Measurements from ENCODE around the gene SKA1. TPM values are rescaled to one million over a fixed set of nuclear protein-coding genes. Genes with fewer than 3 reads are reported as not detected.

SKA1 gene
- total RNA-seq, 1 donor from 2014 or later: 0.52 TPM

DNA sequence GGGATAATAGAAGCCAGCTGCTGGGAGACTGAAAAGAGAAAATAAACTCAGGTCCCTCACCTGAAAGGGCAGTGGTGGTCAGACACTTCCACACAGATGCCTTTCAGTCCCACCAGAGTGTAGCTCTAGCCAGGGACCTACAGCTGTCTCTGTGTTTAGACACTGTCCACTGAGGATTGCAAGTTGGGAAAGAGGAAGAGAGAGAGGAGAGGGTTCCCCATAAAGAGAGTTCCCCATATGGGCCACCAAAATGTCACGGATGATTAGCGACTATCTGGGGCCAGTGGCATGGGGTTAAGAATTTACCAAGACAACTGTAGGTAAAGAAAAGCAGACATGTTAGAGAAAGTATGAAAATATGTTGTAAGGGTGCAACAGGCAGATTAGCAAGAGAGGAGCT is 36.7 kb upstream of the SKA1 start:
- TF ChIP-seq, protein P1, sequence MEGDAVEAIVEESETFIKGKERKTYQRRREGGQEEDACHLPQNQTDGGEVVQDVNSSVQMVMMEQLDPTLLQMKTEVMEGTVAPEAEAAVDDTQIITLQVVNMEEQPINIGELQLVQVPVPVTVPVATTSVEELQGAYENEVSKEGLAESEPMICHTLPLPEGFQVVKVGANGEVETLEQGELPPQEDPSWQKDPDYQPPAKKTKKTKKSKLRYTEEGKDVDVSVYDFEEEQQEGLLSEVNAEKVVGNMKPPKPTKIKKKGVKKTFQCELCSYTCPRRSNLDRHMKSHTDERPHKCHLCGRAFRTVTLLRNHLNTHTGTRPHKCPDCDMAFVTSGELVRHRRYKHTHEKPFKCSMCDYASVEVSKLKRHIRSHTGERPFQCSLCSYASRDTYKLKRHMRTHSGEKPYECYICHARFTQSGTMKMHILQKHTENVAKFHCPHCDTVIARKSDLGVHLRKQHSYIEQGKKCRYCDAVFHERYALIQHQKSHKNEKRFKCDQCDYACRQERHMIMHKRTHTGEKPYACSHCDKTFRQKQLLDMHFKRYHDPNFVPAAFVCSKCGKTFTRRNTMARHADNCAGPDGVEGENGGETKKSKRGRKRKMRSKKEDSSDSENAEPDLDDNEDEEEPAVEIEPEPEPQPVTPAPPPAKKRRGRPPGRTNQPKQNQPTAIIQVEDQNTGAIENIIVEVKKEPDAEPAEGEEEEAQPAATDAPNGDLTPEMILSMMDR (IDR thresholded peaks at IDR 0.05): no peak
- Histone ChIP-seq H3K9me3 (no peaks in the 10 kb centered on the region), H3K4me1 (no peaks in the 10 kb centered on the region), H3K4me3 (no peak overlapping the region), H3K27me3 (peaks cover 18% of the 10 kb centered on the region), H3K27ac (no peak overlapping the region), H3K36me3 (no peaks in the 10 kb centered on the region)
- DNase-seq (no peak), ATAC-seq (peak; percentile 28)
- intact Hi-C loops (cut with DNase I): no loop called here

DNA sequence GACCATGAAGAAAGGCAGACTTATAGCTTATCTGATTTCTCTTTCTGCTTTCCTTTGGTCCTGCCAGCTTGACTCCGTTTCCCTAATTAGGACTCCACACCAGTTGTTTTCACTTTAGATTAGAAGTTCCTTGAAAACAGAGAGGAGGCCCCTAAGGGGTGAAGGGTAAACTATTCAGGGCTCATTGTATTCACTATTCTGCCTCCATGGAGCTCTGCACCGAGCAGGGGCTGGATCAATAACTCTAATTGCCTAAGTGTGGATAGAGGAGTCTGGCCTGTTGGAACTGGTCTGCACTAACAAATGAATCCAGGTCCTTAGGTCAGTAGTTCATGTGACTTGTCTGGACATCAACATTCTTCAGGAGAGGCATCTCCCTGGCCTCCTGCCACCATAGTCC is 36.1 kb upstream of the SKA1 start:
- Histone ChIP-seq H3K27me3 (peaks cover 24% of the 10 kb centered on the region), H3K36me3 (no peaks in the 10 kb centered on the region), H3K4me3 (no peak overlapping the region), H3K27ac (no peak overlapping the region), H3K9me3 (no peaks in the 10 kb centered on the region), H3K4me1 (no peaks in the 10 kb centered on the region)
- ATAC-seq (no peak), DNase-seq (no peak)
- TF ChIP-seq, protein P1 (IDR thresholded peaks at IDR 0.05): no peak
- intact Hi-C loops (cut with DNase I): no loop called here

DNA sequence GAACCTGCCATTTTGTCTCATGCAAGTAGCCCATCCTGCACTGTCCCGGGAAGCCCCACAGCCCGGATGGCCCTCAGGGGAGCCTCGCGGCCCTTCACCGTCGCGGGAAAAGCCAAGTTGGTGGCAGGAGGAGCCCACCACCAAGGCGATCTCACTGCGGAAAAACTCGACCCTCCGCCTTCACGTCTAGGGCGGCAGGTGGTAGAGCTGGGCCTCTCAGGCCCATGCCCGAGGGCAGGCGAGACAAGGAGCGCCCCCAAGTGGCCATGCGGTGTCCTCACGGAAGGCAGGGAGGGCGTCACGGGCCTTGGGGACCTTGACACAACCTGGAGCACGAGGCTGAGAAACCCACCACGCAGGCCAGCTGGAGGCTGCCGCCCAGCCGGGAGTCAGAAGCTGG is 34.8 kb upstream of the SKA1 start:
- Histone ChIP-seq H3K36me3 (no peaks in the 10 kb centered on the region), H3K27ac (no peak overlapping the region), H3K27me3 (peaks cover 24% of the 10 kb centered on the region), H3K4me1 (no peaks in the 10 kb centered on the region), H3K4me3 (no peak overlapping the region), H3K9me3 (no peaks in the 10 kb centered on the region)
- peak; percentile 34 for ATAC-seq
- TF ChIP-seq, protein P1 (IDR thresholded peaks at IDR 0.05): no peak
- intact Hi-C loops (cut with DNase I): no loop called here
- peak; percentile 62 for DNase-seq

DNA sequence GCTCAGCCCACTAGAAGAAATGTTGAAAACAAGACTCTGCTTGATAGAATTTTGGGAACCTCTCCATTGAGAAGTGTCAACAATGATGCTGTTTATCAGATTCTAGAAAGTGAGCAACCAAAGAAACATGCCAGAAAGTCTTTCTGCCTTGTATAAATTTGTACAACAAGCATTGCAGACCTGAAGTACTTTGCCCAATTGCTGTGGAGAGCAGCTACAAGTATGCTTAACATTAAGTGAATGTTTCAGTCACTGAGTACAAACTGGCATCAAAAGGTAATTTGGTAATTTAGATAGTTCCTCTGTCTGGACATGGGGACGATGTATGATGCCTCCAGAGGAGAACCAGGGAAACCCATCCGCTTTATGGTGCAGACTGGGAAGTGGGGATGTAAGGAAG is 33.4 kb upstream of the SKA1 start:
- H3K4me1 ChIP-seq: no peaks in the 10 kb centered on the region
- peak; percentile 81 for ATAC-seq
- no peak overlapping the region for H3K27ac ChIP-seq
- TF ChIP-seq, protein P1 (IDR thresholded peaks at IDR 0.05): no peak
- no peaks in the 10 kb centered on the region for H3K9me3 ChIP-seq
- no peak for DNase-seq
- no peak overlapping the region for H3K4me3 ChIP-seq
- intact Hi-C loops (cut with DNase I): no loop called here
- H3K36me3 ChIP-seq: no peaks in the 10 kb centered on the region
- peaks cover 24% of the 10 kb centered on the region for H3K27me3 ChIP-seq

DNA sequence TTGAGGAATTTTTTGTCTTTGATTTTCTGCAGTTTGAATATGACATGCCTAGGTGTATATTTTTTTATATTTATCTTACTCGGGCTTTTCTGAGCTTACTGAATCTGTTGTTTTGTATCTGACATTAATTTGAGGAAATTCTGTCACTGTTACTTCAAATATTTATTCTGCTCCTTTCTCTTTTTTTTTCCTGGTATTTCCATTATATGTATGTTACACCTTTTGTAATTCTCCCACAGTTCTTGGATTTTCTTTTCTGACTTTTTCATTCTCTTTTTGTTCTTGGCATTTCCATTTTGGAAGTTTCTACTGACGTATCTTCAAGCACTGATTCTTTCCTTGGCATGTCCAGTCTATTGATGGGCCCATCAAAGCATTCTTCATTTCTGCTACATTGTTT is 24.1 kb upstream of the SKA1 start:
- no peaks in the 10 kb centered on the region for H3K4me1 ChIP-seq

More for the DNA sequence above, 24.1 kb upstream of the SKA1 start:
- no peak for ATAC-seq
- no peak overlapping the region for H3K4me3 ChIP-seq
- no peaks in the 10 kb centered on the region for H3K36me3 ChIP-seq
- H3K9me3 ChIP-seq: no peaks in the 10 kb centered on the region
- TF ChIP-seq, protein P1 (IDR thresholded peaks at IDR 0.05): no peak
- no peak for DNase-seq
- peaks cover 30% of the 10 kb centered on the region for H3K27me3 ChIP-seq
- H3K27ac ChIP-seq: no peak overlapping the region
- intact Hi-C loops (cut with DNase I): loop anchor here (10.0 kb wide), 1 partner anchor 126 kb away; no protein-coding TSS in a partner anchor
